Inferior parietal cortex (tissue), 1 donor: ENCODE data around the gene PLA2G4D.

Experiments
- DNase-seq: peaks from one replicate; pipeline ENCODE4 v3.0.0-alpha.2; 2016; ENCODE audit errors: extremely low spot score

PLA2G4D gene

GRCh38 chr15:42128476-42128875 lies 34.1 kb upstream of the PLA2G4D start:
- DNase-seq, result no peak

- DNase-seq, result no peak
These were observed 29.2 kb upstream of the PLA2G4D start for GRCh38 chr15:42123546-42123945.

- DNase-seq, result no peak
These were observed 27.3 kb upstream of the PLA2G4D start for GRCh38 chr15:42121682-42122081.

GRCh38 chr15:42121021-42121420 lies 26.7 kb upstream of the PLA2G4D start:
- DNase-seq, result no peak

- peak; percentile 3 for DNase-seq
These were observed 25.9 kb upstream of the PLA2G4D start for GRCh38 chr15:42120285-42120684.

- DNase-seq, result no peak
These were observed 25.0 kb upstream of the PLA2G4D start for GRCh38 chr15:42119446-42119760.

- peak; percentile 13 for DNase-seq
These were observed 24.5 kb upstream of the PLA2G4D start for GRCh38 chr15:42118650-42119445.

GRCh38 chr15:42111924-42112323 lies 17.6 kb upstream of the PLA2G4D start:
- no peak for DNase-seq

GRCh38 chr15:42110367-42110766 lies 16.0 kb upstream of the PLA2G4D start:
- no peak for DNase-seq

GRCh38 chr15:42108806-42109205 lies 14.4 kb upstream of the PLA2G4D start:
- no peak for DNase-seq

GRCh38 chr15:42108189-42108588 lies 13.8 kb upstream of the PLA2G4D start:
- DNase-seq, result no peak

GRCh38 chr15:42107473-42107872 lies 13.1 kb upstream of the PLA2G4D start:
- DNase-seq, result peak; percentile 45

GRCh38 chr15:42106288-42106687 lies 11.9 kb upstream of the PLA2G4D start:
- DNase-seq, result no peak

- DNase-seq, result no peak
These were observed 9.9 kb upstream of the PLA2G4D start for GRCh38 chr15:42104095-42104891.

GRCh38 chr15:42102646-42103235 lies 8.4 kb upstream of the PLA2G4D start:
- DNase-seq, result no peak

GRCh38 chr15:42101861-42102260 lies 7.5 kb upstream of the PLA2G4D start:
- DNase-seq, result no peak

GRCh38 chr15:42100021-42100800 lies 5.8 kb upstream of the PLA2G4D start:
- no peak for DNase-seq

GRCh38 chr15:42097018-42097417 lies 2.7 kb upstream of the PLA2G4D start:
- DNase-seq, result no peak

GRCh38 chr15:42093966-42094365 lies 396 bp downstream of the PLA2G4D start:
- no peak for DNase-seq

- DNase-seq, result no peak
These were observed 1.7 kb downstream of the PLA2G4D start for GRCh38 chr15:42092398-42093318.
